CD4-positive, alpha-beta T cell treated with Interleukin-6 at 100 ng/mL for 8 hours (primary cell): ENCODE measurements around the gene NAV2.
A peak's percentile ranks its signal among the peaks of the same experiment; 100 is the strongest.

Experiments
- DNase-seq: peaks from one replicate; pipeline ENCODE4 v3.0.0-alpha.2; 2020; ENCODE audit warnings: mixed read lengths, low spot score

Gene NAV2, protein sequence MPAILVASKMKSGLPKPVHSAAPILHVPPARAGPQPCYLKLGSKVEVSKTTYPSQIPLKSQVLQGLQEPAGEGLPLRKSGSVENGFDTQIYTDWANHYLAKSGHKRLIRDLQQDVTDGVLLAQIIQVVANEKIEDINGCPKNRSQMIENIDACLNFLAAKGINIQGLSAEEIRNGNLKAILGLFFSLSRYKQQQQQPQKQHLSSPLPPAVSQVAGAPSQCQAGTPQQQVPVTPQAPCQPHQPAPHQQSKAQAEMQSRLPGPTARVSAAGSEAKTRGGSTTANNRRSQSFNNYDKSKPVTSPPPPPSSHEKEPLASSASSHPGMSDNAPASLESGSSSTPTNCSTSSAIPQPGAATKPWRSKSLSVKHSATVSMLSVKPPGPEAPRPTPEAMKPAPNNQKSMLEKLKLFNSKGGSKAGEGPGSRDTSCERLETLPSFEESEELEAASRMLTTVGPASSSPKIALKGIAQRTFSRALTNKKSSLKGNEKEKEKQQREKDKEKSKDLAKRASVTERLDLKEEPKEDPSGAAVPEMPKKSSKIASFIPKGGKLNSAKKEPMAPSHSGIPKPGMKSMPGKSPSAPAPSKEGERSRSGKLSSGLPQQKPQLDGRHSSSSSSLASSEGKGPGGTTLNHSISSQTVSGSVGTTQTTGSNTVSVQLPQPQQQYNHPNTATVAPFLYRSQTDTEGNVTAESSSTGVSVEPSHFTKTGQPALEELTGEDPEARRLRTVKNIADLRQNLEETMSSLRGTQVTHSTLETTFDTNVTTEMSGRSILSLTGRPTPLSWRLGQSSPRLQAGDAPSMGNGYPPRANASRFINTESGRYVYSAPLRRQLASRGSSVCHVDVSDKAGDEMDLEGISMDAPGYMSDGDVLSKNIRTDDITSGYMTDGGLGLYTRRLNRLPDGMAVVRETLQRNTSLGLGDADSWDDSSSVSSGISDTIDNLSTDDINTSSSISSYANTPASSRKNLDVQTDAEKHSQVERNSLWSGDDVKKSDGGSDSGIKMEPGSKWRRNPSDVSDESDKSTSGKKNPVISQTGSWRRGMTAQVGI (N-terminal part only)

DNA sequence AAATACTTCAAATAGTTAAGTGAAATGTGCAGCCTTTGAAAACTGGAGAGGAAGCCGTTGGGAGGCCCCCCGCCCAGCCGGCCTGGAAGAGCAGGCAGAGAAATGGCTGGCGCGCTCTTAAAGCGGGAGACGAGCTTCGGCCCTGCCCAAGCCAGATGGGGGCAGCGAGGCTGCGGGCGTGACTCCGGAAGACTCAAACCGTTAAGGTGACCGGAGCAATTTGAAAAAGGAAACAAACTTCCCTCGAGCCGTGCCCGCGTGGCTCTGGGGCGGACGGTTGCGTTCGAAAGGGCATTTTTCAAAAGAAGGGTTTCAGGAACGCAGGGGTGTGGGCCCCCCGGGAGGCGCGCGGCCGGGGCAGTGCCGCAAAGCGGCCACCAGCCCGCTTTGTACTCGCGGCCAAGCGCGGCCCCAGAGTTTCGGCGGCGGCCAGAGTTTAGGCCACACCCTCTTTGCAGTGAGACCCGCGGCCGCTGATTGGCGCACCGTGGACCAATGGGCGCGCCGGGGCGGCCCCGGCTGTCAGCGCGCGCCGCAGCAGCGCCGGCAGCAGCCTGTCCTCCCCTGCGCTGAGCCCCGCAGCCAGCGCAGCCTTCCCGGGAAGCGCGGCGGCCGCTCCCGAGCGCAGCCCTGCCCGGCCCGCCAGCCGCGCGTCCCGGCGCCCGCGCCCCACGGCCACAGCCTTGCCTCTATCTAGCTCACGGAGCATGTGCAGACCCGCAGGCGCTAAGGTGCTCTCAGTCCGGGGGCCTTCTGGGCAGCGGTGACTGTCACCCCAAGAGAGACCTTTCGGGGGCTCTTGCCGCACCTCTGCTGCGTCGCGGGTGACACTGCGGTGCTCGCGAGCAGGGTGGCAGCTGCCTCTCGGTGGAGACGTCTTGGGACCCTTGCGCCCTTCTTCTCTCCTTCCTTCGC lies at the start of gene NAV2:
NAV2 (plus strand) TSS at position 557 of the 915 bp plus-strand sequence. CDS start 859 bp downstream, outside the sequence.
- DNase-seq = peak; percentile 65

- DNase-seq = no peak
Measured at GRCh38 chr11:19663206-19663605, 49.4 kb upstream of the NAV2 start.

- no peak for DNase-seq
Measured at GRCh38 chr11:19664886-19665548, 47.6 kb upstream of the NAV2 start.

DNA sequence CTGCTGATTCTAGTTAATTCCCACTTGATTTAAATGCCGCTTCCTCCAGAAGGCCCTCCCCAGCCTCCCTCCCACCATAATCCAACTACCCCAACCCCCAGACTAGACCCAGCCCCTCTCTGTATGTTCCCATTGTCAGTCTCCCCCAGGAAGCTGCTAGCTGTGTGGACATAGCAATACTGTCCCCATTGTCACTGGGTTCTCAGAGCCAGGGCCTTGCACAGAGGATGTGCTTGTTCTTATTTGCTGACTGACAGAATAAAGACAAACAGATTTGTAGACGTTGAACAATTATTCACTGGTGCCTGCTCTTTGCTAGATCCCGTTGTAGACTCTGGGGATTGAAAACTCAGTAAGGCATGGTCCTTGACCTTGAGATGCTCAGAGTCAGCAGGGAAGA lies 45.7 kb upstream of the NAV2 start:
- no peak for DNase-seq

DNA sequence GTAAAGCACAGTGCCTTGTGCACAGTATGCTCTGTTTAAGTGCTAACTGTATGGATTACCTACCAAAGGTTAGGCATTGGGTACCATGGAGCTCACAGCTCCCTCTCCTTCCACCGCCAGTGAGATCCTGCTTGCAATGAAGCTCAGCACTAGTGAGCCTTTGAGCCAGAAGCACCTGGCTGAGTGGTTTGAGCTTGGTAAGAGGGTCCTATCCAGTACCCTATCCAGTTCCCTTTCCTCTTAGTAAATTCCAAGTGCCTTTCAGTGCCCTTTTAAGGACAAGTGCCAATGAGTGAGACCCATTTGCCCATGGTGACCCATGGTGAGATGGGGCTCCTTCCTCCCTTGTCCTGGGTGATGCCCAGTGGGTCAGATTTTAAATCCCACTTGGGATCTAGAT lies 43.1 kb upstream of the NAV2 start:
- DNase-seq = no peak

- no peak for DNase-seq
Measured at GRCh38 chr11:19670030-19670791, 42.4 kb upstream of the NAV2 start.

- DNase-seq = no peak
Measured at GRCh38 chr11:19672586-19673206, 39.9 kb upstream of the NAV2 start.

DNA sequence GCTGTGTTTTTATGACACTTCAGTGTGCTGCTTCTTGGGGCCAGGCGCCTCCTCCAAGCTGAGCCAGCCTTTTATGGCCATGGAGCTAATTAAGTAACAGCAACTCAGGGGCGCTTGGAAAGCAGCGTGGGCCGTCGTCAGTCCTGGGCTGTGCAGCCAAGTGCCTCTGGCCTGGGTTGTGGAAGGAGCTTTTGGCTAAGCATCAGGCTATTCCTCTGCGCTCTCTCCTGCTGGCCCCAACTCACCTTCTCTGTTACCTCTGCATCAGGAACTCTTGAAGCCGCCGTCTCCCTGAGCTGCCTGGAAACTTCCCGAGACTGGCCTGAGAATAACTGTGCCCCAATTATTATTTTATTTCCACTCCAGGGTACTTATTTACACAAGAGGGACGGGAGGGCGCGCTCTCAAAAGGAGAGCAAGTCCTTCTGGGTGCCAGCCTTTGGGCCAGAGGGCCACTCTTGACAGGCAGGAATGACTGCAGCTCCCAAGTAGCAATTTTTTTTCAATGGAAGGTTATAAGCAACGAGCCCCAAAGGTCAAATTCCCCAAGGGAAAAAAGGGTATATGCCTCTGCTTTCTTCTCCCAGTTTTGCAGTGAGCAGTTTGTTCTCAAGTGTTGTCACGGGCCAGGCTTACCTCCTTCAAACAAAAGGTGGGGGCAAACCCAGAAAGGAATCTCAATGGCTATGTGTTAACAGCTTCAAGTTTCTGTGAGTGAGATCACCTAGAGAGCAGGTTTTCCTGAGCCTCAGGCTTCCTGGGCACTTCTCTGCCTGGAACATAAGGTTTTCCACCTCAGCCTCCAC lies 38.5 kb upstream of the NAV2 start:
- no peak for DNase-seq

DNA sequence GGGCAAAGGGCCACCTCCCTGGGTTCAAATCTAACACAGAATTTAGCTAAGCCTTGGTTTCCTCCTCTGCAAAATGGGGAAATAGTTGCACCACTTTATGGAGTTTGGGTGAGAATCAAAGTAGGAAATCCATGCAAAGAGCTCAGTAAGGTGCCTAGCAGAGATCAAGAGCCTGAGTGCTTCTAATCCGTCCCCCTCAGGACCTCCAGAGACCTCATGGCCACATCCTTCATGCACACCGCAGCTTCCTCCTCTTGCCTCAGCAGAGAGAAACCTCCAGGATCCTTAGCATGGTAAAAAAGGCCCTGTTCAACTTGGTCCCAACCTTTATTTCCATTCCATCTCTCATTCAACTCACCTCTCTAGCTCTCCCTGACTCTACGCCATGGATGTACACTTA lies 37.8 kb upstream of the NAV2 start:
- DNase-seq = no peak

- no peak for DNase-seq
Measured at GRCh38 chr11:19675397-19675796, 37.2 kb upstream of the NAV2 start.

DNA sequence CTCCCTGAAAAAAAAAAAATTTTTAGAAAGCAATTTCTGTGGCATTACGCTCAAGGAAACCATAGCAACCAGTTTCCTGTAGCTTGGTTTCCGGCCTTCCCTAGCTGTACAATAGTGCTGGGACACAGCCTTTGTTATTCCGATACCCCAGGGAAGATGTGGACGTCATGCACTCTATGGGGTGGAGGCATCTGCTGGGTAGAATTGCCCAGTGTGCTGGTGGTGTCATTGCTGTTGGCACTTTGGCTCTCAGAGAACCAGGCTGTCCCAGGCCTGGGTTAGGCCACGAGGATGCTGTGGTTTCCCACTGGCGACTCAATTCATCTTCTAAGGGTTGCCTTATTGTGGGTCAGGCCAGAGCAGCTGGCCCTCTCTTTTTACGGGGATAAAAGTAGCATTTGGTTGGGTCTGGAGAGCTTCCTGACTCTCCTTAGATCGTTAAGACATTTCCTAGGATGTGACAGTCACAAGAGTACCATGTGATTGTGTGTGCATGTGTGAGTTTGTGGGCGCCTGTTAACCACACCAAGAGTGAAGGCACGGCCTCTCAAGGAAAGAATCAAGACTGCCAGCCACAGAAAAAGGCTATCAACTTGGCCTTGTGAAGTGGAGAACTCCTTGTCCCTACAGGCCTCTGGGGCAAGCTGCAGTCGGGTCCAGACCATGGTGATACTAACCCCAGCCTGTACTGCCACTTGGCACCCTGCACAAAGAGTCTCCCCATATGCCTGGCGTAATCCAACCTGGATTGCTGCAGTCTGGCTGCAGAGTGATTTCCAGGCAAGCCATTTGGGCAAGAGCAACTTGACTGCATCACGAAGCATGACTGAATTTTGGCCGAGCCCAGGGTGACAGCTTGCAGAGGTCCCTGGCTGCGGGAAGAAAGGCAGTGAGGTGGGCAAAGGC lies 35.9 kb upstream of the NAV2 start:
- no peak for DNase-seq

- DNase-seq = no peak
Measured at GRCh38 chr11:19677381-19678080, 35.1 kb upstream of the NAV2 start.

- no peak for DNase-seq
Measured at GRCh38 chr11:19679952-19680828, 32.4 kb upstream of the NAV2 start.

- no peak for DNase-seq
Measured at GRCh38 chr11:19680829-19681368, 31.7 kb upstream of the NAV2 start.

- no peak for DNase-seq
Measured at GRCh38 chr11:19683141-19683805, 29.4 kb upstream of the NAV2 start.
